H1 (cell line): Measurements from ENCODE around the gene DLST.

Source experiments
- EP300 ChIP-seq, 2 experiments: IDR thresholded peaks; 1 replicate in 1 of 2; 2 replicates in 1 of 2; pipeline ENCODE4 v1.6.1; 2011 to 2012; ENCODE audit warnings: low read depth in 2 of 2, low read length in 2 of 2, mild to moderate bottlenecking in 2 of 2, borderline replicate concordance in 1 of 2, inconsistent platforms in 1 of 2, moderate library complexity in 1 of 2
- GABPA ChIP-seq: IDR thresholded peaks from 2 replicates; pipeline ENCODE4 v1.6.1; 2011; ENCODE audit warnings: mild to moderate bottlenecking, low read length, moderate library complexity, borderline replicate concordance; ENCODE audit not compliant: insufficient read depth
- JUN ChIP-seq: IDR thresholded peaks from 2 replicates; pipeline ENCODE4 v1.6.1; 2011; ENCODE audit warnings: low read depth, mild to moderate bottlenecking, improper control_type of control experiment, low read length
- MAFK ChIP-seq: IDR thresholded peaks from 2 replicates; pipeline ENCODE4 v1.6.1; 2012; ENCODE audit warnings: low read depth, mild to moderate bottlenecking, improper control_type of control experiment, low read length
- POLR2A ChIP-seq, 2 experiments: IDR thresholded peaks; 1 replicate in 1 of 2; 2 replicates in 1 of 2; pipeline ENCODE4 v1.6.1; 2011; ENCODE audit warnings: low read depth in 2 of 2, low read length in 2 of 2, mild to moderate bottlenecking in 2 of 2; ENCODE audit errors: control extremely low read depth in 1 of 2
- TAF1 ChIP-seq: IDR thresholded peaks from 2 replicates; pipeline ENCODE4 v1.6.1; 2011; ENCODE audit warnings: mild to moderate bottlenecking, low read depth, low read length
- TBP ChIP-seq: IDR thresholded peaks from 2 replicates; pipeline ENCODE4 v1.6.1; 2011; ENCODE audit warnings: low read depth, low read length, improper control_type of control experiment
- ZNF274 ChIP-seq: IDR thresholded peaks from 2 replicates; pipeline ENCODE4 v1.7.0; 2012; ENCODE audit warnings: low read length, borderline replicate concordance; ENCODE audit errors: extremely low read depth
- TF ChIP-seq, protein P1 (sequence below), 3 experiments: IDR thresholded peaks; 1 replicate in 2 of 3; 2 replicates in 1 of 3; pipeline versions ENCODE4 v1.5.1 to v1.6.1; 2011; ENCODE audit warnings: low read length in 3 of 3, mild to moderate bottlenecking in 3 of 3, inconsistent platforms in 2 of 3, low read depth in 1 of 3, moderate library complexity in 1 of 3; ENCODE audit not compliant: insufficient read depth in 1 of 3; ENCODE audit errors: control extremely low read depth in 1 of 3
- TF ChIP-seq, protein P2 (sequence below): IDR thresholded peaks from 2 replicates; pipeline ENCODE4 v1.6.1; 2011; ENCODE audit warnings: low read length, improper control_type of control experiment

DNA sequence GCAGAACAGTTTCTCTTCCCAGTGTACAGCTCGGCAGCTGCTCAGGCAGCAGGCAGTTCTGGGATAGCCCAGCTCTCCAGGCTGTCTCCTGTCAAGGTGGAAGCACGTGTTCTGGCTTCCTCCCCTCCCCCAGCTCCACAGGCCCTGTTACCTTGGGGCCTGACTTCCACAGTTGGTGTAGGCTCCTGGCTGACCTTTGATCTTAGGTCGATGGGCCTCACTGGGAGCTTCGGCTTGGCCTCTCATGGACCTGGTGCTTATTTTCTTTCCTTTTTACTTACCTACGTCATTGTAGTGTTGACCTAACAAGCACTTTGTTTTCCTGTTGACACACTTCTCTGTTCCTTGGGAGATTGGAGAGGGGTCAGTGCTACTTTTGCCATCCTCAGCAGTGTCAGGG is 17.0 kb downstream of the DLST start:
- TF ChIP-seq ZNF274 = no peak
- no peak for TF ChIP-seq MAFK
- no peak for TF ChIP-seq TBP
- TF ChIP-seq, protein P1, sequence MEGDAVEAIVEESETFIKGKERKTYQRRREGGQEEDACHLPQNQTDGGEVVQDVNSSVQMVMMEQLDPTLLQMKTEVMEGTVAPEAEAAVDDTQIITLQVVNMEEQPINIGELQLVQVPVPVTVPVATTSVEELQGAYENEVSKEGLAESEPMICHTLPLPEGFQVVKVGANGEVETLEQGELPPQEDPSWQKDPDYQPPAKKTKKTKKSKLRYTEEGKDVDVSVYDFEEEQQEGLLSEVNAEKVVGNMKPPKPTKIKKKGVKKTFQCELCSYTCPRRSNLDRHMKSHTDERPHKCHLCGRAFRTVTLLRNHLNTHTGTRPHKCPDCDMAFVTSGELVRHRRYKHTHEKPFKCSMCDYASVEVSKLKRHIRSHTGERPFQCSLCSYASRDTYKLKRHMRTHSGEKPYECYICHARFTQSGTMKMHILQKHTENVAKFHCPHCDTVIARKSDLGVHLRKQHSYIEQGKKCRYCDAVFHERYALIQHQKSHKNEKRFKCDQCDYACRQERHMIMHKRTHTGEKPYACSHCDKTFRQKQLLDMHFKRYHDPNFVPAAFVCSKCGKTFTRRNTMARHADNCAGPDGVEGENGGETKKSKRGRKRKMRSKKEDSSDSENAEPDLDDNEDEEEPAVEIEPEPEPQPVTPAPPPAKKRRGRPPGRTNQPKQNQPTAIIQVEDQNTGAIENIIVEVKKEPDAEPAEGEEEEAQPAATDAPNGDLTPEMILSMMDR (IDR thresholded peaks at IDR 0.05; ENCODE audit: control extremely low read depth in 1 of 3, insufficient read depth in 1 of 3, low read depth in 1 of 3, low read length in 3 of 3) = no peak
- no peak for TF ChIP-seq EP300 (IDR thresholded peaks at IDR 0.05; ENCODE audit: borderline replicate concordance in 1 of 2, low read depth in 2 of 2, low read length in 2 of 2)
- TF ChIP-seq, protein P2, sequence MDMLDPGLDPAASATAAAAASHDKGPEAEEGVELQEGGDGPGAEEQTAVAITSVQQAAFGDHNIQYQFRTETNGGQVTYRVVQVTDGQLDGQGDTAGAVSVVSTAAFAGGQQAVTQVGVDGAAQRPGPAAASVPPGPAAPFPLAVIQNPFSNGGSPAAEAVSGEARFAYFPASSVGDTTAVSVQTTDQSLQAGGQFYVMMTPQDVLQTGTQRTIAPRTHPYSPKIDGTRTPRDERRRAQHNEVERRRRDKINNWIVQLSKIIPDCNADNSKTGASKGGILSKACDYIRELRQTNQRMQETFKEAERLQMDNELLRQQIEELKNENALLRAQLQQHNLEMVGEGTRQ = no peak
- TF ChIP-seq TAF1 = no peak
- no peak for TF ChIP-seq GABPA
- no peak for TF ChIP-seq POLR2A (IDR thresholded peaks at IDR 0.05; ENCODE audit: control extremely low read depth in 1 of 2, low read depth in 2 of 2, low read length in 2 of 2)
- no peak for TF ChIP-seq JUN
